Urothelium cell line (cell line): ENCODE measurements around the gene UGP2.

ENCODE experiments used
- DNase-seq: peaks from one replicate; pipeline ENCODE4 v3.0.0; 2011; ENCODE audit warnings: low spot score, mixed read lengths
- FAIRE-seq: peaks from 2 replicates; lab custom pipeline; 2011; peaks lifted over from hg19 to GRCh38; lab: Jason Lieb, UNC

Gene UGP2

GRCh38 chr2:63862806-63863205, 21.1 kb downstream of the UGP2 start:
- FAIRE-seq (peak; percentile 87), DNase-seq (peak; percentile 27)

- FAIRE-seq, result no peak
These were observed 22.0 kb downstream of the UGP2 start for GRCh38 chr2:63863707-63864106.

GRCh38 chr2:63865159-63865799, 23.6 kb downstream of the UGP2 start:
- DNase-seq (no peak), FAIRE-seq (no peak)

More at GRCh38 chr2:63863707-63864106, 22.0 kb downstream of the UGP2 start:
- DNase-seq, result no peak

GRCh38 chr2:63866009-63866709, 24.5 kb downstream of the UGP2 start:
- DNase-seq (no peak), FAIRE-seq (no peak)

- FAIRE-seq, result no peak
- no peak for DNase-seq
These were observed 29.0 kb downstream of the UGP2 start for GRCh38 chr2:63870679-63871078.

- FAIRE-seq, result no peak
These were observed 30.2 kb downstream of the UGP2 start for GRCh38 chr2:63871864-63872263.

GRCh38 chr2:63872571-63873328, 31.1 kb downstream of the UGP2 start:
- DNase-seq (no peak), FAIRE-seq (no peak)

More at GRCh38 chr2:63871864-63872263, 30.2 kb downstream of the UGP2 start:
- no peak for DNase-seq

- DNase-seq, result no peak
- peak; percentile 17 for FAIRE-seq
These were observed 32.8 kb downstream of the UGP2 start for GRCh38 chr2:63874204-63875130.

GRCh38 chr2:63875131-63875527, 33.4 kb downstream of the UGP2 start:
- FAIRE-seq (no peak), DNase-seq (no peak)

GRCh38 chr2:63875559-63876245, 34.0 kb downstream of the UGP2 start:
- no peak for FAIRE-seq
- no peak for DNase-seq

GRCh38 chr2:63876311-63876710, 34.6 kb downstream of the UGP2 start:
- FAIRE-seq (no peak), DNase-seq (no peak)

- FAIRE-seq (no peak), DNase-seq (no peak)
These were observed 36.8 kb downstream of the UGP2 start for GRCh38 chr2:63878486-63878885.

GRCh38 chr2:63879876-63880433, 38.3 kb downstream of the UGP2 start:
- DNase-seq, result no peak
- no peak for FAIRE-seq

GRCh38 chr2:63880625-63881024, 38.9 kb downstream of the UGP2 start:
- FAIRE-seq (no peak), DNase-seq (no peak)

GRCh38 chr2:63881205-63881604, 39.5 kb downstream of the UGP2 start:
- no peak for DNase-seq
- FAIRE-seq, result no peak

- DNase-seq, result no peak
- FAIRE-seq, result no peak
These were observed 40.9 kb downstream of the UGP2 start for GRCh38 chr2:63882395-63883105.

GRCh38 chr2:63886445-63886844, 44.7 kb downstream of the UGP2 start:
- FAIRE-seq, result no peak
- no peak for DNase-seq

- DNase-seq (no peak), FAIRE-seq (no peak)
These were observed 46.4 kb downstream of the UGP2 start for GRCh38 chr2:63888053-63888452.
